WTC11 (cell line): ENCODE results near the gene TRPM4.

Experiments used
- SOX15 ChIP-seq: fragments of 250-450 bp; sonication (Bioruptor Pico); IDR thresholded peaks from 2 replicates; pipeline ENCODE4 v1.9.0; 2021; ENCODE audit warnings: mild to moderate bottlenecking
- TF ChIP-seq, protein P1 (sequence below): sonication (generic); formaldehyde crosslinking; IDR thresholded peaks from 2 replicates; pipeline ENCODE4 v1.8.0; 2022; ENCODE audit warnings: mild to moderate bottlenecking, missing genetic modification reagents

DNA sequence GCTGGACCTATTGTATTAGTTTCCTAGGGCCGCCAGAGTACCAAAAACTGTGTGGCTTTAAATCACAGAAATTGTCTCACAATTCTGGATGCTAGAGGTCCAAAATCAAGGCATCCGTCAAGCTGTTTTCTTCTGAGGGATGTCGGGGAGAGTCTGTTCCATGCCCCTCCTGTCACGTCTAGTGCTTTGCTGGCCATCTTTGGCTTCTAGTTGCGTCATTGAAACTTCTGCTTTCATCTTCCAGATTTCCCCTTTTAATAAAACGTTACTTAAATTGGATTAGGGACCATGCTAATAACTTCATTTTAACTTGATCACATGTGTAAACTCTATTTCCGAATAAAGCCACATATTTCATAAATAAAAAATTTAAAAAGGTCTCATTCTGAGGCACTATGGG lies 47.5 kb downstream of the TRPM4 start:
- TF ChIP-seq, protein P1, sequence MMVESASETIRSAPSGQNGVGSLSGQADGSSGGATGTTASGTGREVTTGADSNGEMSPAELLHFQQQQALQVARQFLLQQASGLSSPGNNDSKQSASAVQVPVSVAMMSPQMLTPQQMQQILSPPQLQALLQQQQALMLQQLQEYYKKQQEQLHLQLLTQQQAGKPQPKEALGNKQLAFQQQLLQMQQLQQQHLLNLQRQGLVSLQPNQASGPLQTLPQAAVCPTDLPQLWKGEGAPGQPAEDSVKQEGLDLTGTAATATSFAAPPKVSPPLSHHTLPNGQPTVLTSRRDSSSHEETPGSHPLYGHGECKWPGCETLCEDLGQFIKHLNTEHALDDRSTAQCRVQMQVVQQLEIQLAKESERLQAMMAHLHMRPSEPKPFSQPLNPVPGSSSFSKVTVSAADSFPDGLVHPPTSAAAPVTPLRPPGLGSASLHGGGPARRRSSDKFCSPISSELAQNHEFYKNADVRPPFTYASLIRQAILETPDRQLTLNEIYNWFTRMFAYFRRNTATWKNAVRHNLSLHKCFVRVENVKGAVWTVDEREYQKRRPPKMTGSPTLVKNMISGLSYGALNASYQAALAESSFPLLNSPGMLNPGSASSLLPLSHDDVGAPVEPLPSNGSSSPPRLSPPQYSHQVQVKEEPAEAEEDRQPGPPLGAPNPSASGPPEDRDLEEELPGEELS (CRISPR knock-in tag), result no peak
- TF ChIP-seq SOX15, result no peak
